Fibroblast of lung (primary cell): ENCODE measurements around the gene GALNT2. TPM values are rescaled to one million over a fixed set of nuclear protein-coding genes. Genes with fewer than 3 reads are reported as not detected.
A peak's percentile ranks its signal among the peaks of the same experiment; 100 is the strongest.

Experiments
- DNase-seq, 2 donors: peaks; one replicate each; pipeline versions ENCODE4 v3.0.0 to v3.0.0-alpha.2; 2010; ENCODE audit warnings: low read depth in 2 of 2
- H2AFZ ChIP-seq: 2 replicates; pipeline ENCODE4 v1.5.1; 2012; ENCODE audit warnings: low read length, control low read depth, inconsistent platforms
- H3K27ac ChIP-seq: 2 replicates; pipeline ENCODE4 v1.5.1; 2011; ENCODE audit warnings: low read length, control low read depth; ENCODE audit not compliant: insufficient read depth
- H3K27me3 ChIP-seq: 2 replicates; pipeline ENCODE4 v1.5.1; 2011; ENCODE audit warnings: mild to moderate bottlenecking, low read length; ENCODE audit not compliant: control insufficient read depth, insufficient read depth
- H3K36me3 ChIP-seq: 2 replicates; pipeline ENCODE4 v1.5.1; 2011; ENCODE audit warnings: low read length; ENCODE audit not compliant: control insufficient read depth, insufficient read depth
- H3K4me1 ChIP-seq: 2 replicates; pipeline ENCODE4 v1.5.1; 2011; ENCODE audit warnings: low read length; ENCODE audit not compliant: control insufficient read depth, insufficient read depth; ENCODE audit errors: extremely low read depth
- H3K4me2 ChIP-seq: 2 replicates; pipeline ENCODE4 v1.5.1; 2011; ENCODE audit warnings: low read length, control low read depth; ENCODE audit not compliant: insufficient read depth; ENCODE audit errors: extremely low read depth
- H3K4me3 ChIP-seq, 4 experiments: fragments of 200-600 bp in 1 of 4; sonication (generic) in 1 of 4; replicated peaks in 1 of 4; 2 replicates each; pipeline ENCODE4 v1.5.1; 2011 to 2016; ENCODE audit warnings: low read length in 4 of 4, low read depth in 3 of 4, mild to moderate bottlenecking in 3 of 4, control low read depth in 2 of 4, inconsistent platforms in 1 of 4, mixed read lengths in 1 of 4; ENCODE audit not compliant: insufficient read depth in 1 of 4; ENCODE audit errors: control extremely low read depth in 1 of 4
- H3K79me2 ChIP-seq: 2 replicates; pipeline ENCODE4 v1.5.1; 2012; ENCODE audit warnings: mild to moderate bottlenecking, low read length, inconsistent platforms; ENCODE audit not compliant: control insufficient read depth, insufficient read depth
- H3K9ac ChIP-seq: 2 replicates; pipeline ENCODE4 v1.5.1; 2011; ENCODE audit warnings: mild to moderate bottlenecking, low read length, control low read depth; ENCODE audit not compliant: insufficient read depth
- H3K9me3 ChIP-seq: 2 replicates; pipeline ENCODE4 v1.5.1; 2012; ENCODE audit warnings: low read depth, low read length; ENCODE audit not compliant: control insufficient read depth, insufficient read depth
- H4K20me1 ChIP-seq: 2 replicates; pipeline ENCODE4 v1.5.1; 2011; ENCODE audit warnings: low read length; ENCODE audit not compliant: control insufficient read depth, insufficient read depth; ENCODE audit errors: extremely low read depth
- CTCF ChIP-seq, 2 donors: IDR thresholded peaks in 1 of 2; conservative IDR thresholded peaks in 1 of 2; 1 replicate in 1 of 2; 2 replicates in 1 of 2; pipeline ENCODE4 v1.5.1; 2011 to 2012; ENCODE audit warnings: low read length in 2 of 2, control low read depth in 1 of 2, inconsistent platforms in 1 of 2, low read depth in 1 of 2, mild to moderate bottlenecking in 1 of 2
- EZH2 ChIP-seq: IDR thresholded peaks from 2 replicates; pipeline ENCODE4 v1.5.1; 2012; ENCODE audit warnings: low read length, control low read depth, mild to moderate bottlenecking; ENCODE audit errors: missing control alignments
- polyA plus RNA-seq, 2 donors: library from polyadenylated mRNA; depleted of rRNA in 1 of 2; stranded (reverse) in 1 of 2; unstranded in 1 of 2; fragments of >200 nt; gene quantifications; 2 replicates each; pipeline ENCODE4 v1.2.1, GENCODE V29; 2011 to 2012; ENCODE audit warnings: missing spikeins in 1 of 2
- total RNA-seq: library from RNA; depleted of rRNA; stranded (reverse); fragments of >200 nt; gene quantifications from 2 replicates; pipeline ENCODE4 v1.2.1, GENCODE V29; 2014

GALNT2 gene
- total and polyA plus RNA-seq, 2 donors (not counting 1 experiment from before 2014, with no cell fraction given), result 106 to 115 TPM

GRCh38 chr1:230152999-230153398 lies 86.0 kb downstream of the GALNT2 start:
- Histone ChIP-seq H3K27ac (no peak overlapping the region), H3K27me3 (no peaks in the 10 kb centered on the region), H3K9ac (no peak overlapping the region), H4K20me1 (no peaks in the 10 kb centered on the region), H3K79me2 (peaks cover 33% of the 10 kb centered on the region), H2AFZ (no peak overlapping the region), H3K4me1 (no peaks in the 10 kb centered on the region), H3K9me3 (no peaks in the 10 kb centered on the region), H3K36me3 (no peaks in the 10 kb centered on the region), H3K4me2 (no peak overlapping the region), H3K4me3 (no peak overlapping the region)
- TF ChIP-seq CTCF (conservative IDR thresholded peaks at IDR 0.05 in 1 of 2, IDR thresholded peaks at IDR 0.05 in 1 of 2; ENCODE audit: low read depth in 1 of 2, low read length in 2 of 2), result no peak
- TF ChIP-seq EZH2, result no peak
- DNase-seq, result no peak

- no peak overlapping the region for H3K9ac ChIP-seq
- DNase-seq, result peak; percentile 74 to 87
- no peaks in the 10 kb centered on the region for H3K27me3 ChIP-seq
- H3K9me3 ChIP-seq, result no peaks in the 10 kb centered on the region
- no peaks in the 10 kb centered on the region for H3K4me1 ChIP-seq
- H3K27ac ChIP-seq, result no peak overlapping the region
- H3K4me2 ChIP-seq, result no peak overlapping the region
- H3K79me2 ChIP-seq, result peaks cover 32% of the 10 kb centered on the region
- TF ChIP-seq CTCF (conservative IDR thresholded peaks at IDR 0.05 in 1 of 2, IDR thresholded peaks at IDR 0.05 in 1 of 2; ENCODE audit: low read depth in 1 of 2, low read length in 2 of 2) (no peak), EZH2 (no peak)
- H3K4me3 ChIP-seq, result no peak overlapping the region
- H4K20me1 ChIP-seq, result no peaks in the 10 kb centered on the region
- H3K36me3 ChIP-seq, result no peaks in the 10 kb centered on the region
- H2AFZ ChIP-seq, result no peak overlapping the region
Observed at GRCh38 chr1:230153641-230154296, 86.7 kb downstream of the GALNT2 start.

GRCh38 chr1:230155021-230155420 lies 88.0 kb downstream of the GALNT2 start:
- Histone ChIP-seq H3K4me1 (no peaks in the 10 kb centered on the region), H4K20me1 (no peaks in the 10 kb centered on the region), H3K27ac (no peak overlapping the region), H3K9ac (no peak overlapping the region), H2AFZ (no peak overlapping the region), H3K36me3 (no peaks in the 10 kb centered on the region), H3K79me2 (peaks cover 36% of the 10 kb centered on the region), H3K4me2 (no peak overlapping the region), H3K27me3 (no peaks in the 10 kb centered on the region), H3K4me3 (no peak overlapping the region), H3K9me3 (no peaks in the 10 kb centered on the region)
- DNase-seq, result no peak
- TF ChIP-seq EZH2 (no peak), CTCF (conservative IDR thresholded peaks at IDR 0.05 in 1 of 2, IDR thresholded peaks at IDR 0.05 in 1 of 2; ENCODE audit: low read depth in 1 of 2, low read length in 2 of 2) (no peak)
